Measurements from ENCODE around the gene ERVK3-1. TPM values are rescaled to one million over a fixed set of nuclear protein-coding genes. Genes with fewer than 3 reads are reported as not detected.

The ERVK3-1 gene
- total and polyA plus RNA-seq, 2 of the 13 experiments (the other 11 are each of a cell fraction or from before 2014, with no cell fraction given), result 28.5 to 38.7 TPM

DNA sequence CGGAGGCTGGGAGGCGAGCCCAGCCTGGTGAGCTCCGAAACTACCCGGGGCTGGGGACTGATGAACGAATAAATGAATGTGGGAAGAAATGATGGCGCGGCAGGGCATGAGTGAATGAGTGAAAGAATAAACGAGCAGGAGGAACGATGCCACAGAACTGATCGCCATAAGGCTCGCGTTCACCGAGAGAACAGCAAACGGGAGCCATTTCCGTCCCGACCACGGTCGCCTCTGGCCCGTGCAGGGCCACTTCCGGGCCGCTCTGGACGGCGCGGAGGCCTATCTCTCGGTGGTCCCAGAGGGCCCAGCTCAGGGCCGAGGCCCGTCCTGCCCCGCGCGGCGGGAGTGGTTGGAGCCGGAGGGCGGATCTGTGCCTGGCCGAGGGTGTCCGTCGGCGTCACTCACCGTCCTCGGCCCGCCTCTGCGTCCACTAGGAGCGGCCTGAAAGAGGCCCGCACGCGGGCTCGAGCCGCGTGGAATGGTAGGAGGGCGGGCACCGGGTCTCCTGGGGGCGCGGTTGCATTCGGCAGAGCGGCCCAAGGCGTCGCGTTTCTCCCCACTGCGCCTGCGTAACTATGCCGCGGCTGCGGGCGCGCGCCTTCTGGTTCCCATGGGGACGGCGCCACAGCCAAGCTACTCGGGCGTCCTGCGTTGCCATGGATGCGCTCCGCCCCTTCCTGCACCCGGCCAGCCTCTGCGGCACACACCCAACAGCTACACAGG, 57.3 kb downstream of the ERVK3-1 start, which contains the start of gene ZNF497 (continued):
- TF ChIP-seq, protein P1, sequence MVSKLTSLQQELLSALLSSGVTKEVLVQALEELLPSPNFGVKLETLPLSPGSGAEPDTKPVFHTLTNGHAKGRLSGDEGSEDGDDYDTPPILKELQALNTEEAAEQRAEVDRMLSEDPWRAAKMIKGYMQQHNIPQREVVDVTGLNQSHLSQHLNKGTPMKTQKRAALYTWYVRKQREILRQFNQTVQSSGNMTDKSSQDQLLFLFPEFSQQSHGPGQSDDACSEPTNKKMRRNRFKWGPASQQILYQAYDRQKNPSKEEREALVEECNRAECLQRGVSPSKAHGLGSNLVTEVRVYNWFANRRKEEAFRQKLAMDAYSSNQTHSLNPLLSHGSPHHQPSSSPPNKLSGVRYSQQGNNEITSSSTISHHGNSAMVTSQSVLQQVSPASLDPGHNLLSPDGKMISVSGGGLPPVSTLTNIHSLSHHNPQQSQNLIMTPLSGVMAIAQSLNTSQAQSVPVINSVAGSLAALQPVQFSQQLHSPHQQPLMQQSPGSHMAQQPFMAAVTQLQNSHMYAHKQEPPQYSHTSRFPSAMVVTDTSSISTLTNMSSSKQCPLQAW (CRISPR knock-in tag; IDR thresholded peaks at IDR 0.05), result peak; percentile 37; the same call in 1 of the 2 replicates
- peak; percentile 66; the same call in 1 of the 2 replicates for TF ChIP-seq CCDC6 (CRISPR knock-in tag; IDR thresholded peaks at IDR 0.05)
- no peak; the same call in 1 of the 2 replicates for TF ChIP-seq HOXA9 (CRISPR knock-in tag; IDR thresholded peaks at IDR 0.05; ENCODE audit: borderline replicate concordance)
- peak; percentile 86 for TF ChIP-seq HOXA5 (CRISPR knock-in tag; IDR thresholded peaks at IDR 0.05)
- peak; percentile 56 for TF ChIP-seq NKX3-1 (CRISPR knock-in tag; IDR thresholded peaks at IDR 0.05)
- TF ChIP-seq ZNF724P (CRISPR knock-in tag; IDR thresholded peaks at IDR 0.05; ENCODE audit: borderline replicate concordance), result peak; percentile 88; the same call in 1 of the 2 replicates
- TF ChIP-seq ZNF468 (CRISPR knock-in tag; IDR thresholded peaks at IDR 0.05), result no peak
- peak; percentile 95 for TF ChIP-seq HDAC1 (CRISPR knock-in tag; IDR thresholded peaks at IDR 0.05)
- peak; percentile 87 for TF ChIP-seq ZNF878 (CRISPR knock-in tag; IDR thresholded peaks at IDR 0.05)
- TF ChIP-seq RXRA (CRISPR knock-in tag; IDR thresholded peaks at IDR 0.05), result peak; percentile 71
- TF ChIP-seq MAFK (conservative IDR thresholded peaks at IDR 0.05 in 1 of 2, IDR thresholded peaks at IDR 0.05 in 1 of 2; ENCODE audit: low read length in 2 of 2), result no peak
- TF ChIP-seq ZNF335 (CRISPR knock-in tag; IDR thresholded peaks at IDR 0.05), result peak; percentile 86; the same call in 1 of the 2 replicates
- TF ChIP-seq, protein P2, sequence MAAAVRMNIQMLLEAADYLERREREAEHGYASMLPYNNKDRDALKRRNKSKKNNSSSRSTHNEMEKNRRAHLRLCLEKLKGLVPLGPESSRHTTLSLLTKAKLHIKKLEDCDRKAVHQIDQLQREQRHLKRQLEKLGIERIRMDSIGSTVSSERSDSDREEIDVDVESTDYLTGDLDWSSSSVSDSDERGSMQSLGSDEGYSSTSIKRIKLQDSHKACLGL (CRISPR knock-in tag; IDR thresholded peaks at IDR 0.05), result peak; percentile 87; the same call in 1 of the 2 replicates
- 0 out of 2 replicates have a peak, but pooled peaks have one; percentile 33 for TF ChIP-seq FOSL1 (CRISPR knock-in tag; IDR thresholded peaks at IDR 0.05; ENCODE audit: borderline replicate concordance)
- TF ChIP-seq FOXO1 (CRISPR knock-in tag; IDR thresholded peaks at IDR 0.05), result 0 out of 2 replicates have a peak, but pooled peaks have one; percentile 6
- no peak for TF ChIP-seq PHB2 (IDR thresholded peaks at IDR 0.05; ENCODE audit: partially characterized antibody)
- TF ChIP-seq ZFAT (CRISPR knock-in tag; conservative IDR thresholded peaks at IDR 0.05), result 0 out of 2 replicates have a peak, but pooled peaks have one; percentile 46
- peak; percentile 92 for TF ChIP-seq SKI (IDR thresholded peaks at IDR 0.05; ENCODE audit: partially characterized antibody)
- peak; percentile 100 for TF ChIP-seq RFX3 (CRISPR knock-in tag; IDR thresholded peaks at IDR 0.05)
- TF ChIP-seq RELA (CRISPR knock-in tag; IDR thresholded peaks at IDR 0.05), result 0 out of 2 replicates have a peak, but pooled peaks have one; percentile 46
- no peak for TF ChIP-seq ZNF775 (CRISPR knock-in tag; IDR thresholded peaks at IDR 0.05; ENCODE audit: borderline replicate concordance)
- peak; percentile 52; the same call in 1 of the 2 replicates for TF ChIP-seq RBAK (CRISPR knock-in tag; IDR thresholded peaks at IDR 0.05)
- TF ChIP-seq, protein P3, sequence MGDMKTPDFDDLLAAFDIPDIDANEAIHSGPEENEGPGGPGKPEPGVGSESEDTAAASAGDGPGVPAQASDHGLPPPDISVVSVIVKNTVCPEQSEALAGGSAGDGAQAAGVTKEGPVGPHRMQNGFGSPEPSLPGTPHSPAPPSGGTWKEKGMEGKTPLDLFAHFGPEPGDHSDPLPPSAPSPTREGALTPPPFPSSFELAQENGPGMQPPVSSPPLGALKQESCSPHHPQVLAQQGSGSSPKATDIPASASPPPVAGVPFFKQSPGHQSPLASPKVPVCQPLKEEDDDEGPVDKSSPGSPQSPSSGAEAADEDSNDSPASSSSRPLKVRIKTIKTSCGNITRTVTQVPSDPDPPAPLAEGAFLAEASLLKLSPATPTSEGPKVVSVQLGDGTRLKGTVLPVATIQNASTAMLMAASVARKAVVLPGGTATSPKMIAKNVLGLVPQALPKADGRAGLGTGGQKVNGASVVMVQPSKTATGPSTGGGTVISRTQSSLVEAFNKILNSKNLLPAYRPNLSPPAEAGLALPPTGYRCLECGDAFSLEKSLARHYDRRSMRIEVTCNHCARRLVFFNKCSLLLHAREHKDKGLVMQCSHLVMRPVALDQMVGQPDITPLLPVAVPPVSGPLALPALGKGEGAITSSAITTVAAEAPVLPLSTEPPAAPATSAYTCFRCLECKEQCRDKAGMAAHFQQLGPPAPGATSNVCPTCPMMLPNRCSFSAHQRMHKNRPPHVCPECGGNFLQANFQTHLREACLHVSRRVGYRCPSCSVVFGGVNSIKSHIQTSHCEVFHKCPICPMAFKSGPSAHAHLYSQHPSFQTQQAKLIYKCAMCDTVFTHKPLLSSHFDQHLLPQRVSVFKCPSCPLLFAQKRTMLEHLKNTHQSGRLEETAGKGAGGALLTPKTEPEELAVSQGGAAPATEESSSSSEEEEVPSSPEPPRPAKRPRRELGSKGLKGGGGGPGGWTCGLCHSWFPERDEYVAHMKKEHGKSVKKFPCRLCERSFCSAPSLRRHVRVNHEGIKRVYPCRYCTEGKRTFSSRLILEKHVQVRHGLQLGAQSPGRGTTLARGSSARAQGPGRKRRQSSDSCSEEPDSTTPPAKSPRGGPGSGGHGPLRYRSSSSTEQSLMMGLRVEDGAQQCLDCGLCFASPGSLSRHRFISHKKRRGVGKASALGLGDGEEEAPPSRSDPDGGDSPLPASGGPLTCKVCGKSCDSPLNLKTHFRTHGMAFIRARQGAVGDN (CRISPR knock-in tag; IDR thresholded peaks at IDR 0.05), result peak; percentile 91
- 0 out of 2 replicates have a peak, but pooled peaks have one; percentile 53 for TF ChIP-seq ZSCAN9 (CRISPR knock-in tag; IDR thresholded peaks at IDR 0.05; ENCODE audit: borderline replicate concordance)
- TF ChIP-seq BHLHE40 (IDR thresholded peaks at IDR 0.05; ENCODE audit: low read length), result peak; percentile 57
